ENCODE data around the gene ZNF470. TPM values are rescaled to one million over a fixed set of nuclear protein-coding genes. Genes with fewer than 3 reads are reported as not detected.

ZNF470 gene
- total RNA-seq, 2 donors from 2014 or later: 6.7 to 8.1 TPM

DNA sequence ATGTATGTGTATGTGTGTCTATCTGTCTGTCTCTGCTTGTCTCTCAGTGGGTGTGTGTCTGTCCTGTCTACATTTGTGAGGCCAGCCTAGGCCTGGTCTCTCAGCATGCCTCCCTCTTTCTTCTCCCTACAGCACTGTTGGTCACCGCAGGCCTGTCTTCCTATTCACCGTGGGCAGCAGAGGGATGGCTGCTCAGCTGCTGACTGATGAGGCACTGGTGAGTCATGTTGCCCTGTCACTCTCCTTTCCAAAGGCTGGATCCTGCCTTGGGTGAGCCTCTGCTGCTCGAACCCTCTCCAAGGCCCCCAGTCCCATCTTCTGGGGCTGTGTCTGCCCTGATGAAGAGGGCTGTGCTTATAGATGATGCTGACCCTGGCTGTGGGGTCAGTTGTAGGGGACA lies 34.1 kb downstream of the ZNF470 start:
- Mint-ChIP-seq H3K4me1 (no peaks in the 10 kb centered on the region), H3K9me3 (peaks cover 47% of the 10 kb centered on the region), H3K27me3 (ENCODE audit: insufficient read depth) (no peaks in the 10 kb centered on the region), H3K4me3 (no peak overlapping the region), H3K27ac (no peak overlapping the region), H3K36me3 (ENCODE audit: low read depth) (peaks cover 79% of the 10 kb centered on the region)
- Histone ChIP-seq H3K4me3 (ENCODE audit: low read length) (no peak overlapping the region), H3K27me3 (ENCODE audit: control insufficient read depth, insufficient read depth, low read length, poor library complexity, severe bottlenecking) (no peaks in the 10 kb centered on the region), H3K27ac (ENCODE audit: low read depth, low read length) (no peak overlapping the region), H3K4me1 (ENCODE audit: control insufficient read depth, insufficient read depth, low read length) (no peaks in the 10 kb centered on the region), H3K9me3 (ENCODE audit: control insufficient read depth, low read length) (peaks cover 57% of the 10 kb centered on the region), H3K9ac (ENCODE audit: extremely low read depth, low read length, poor library complexity, severe bottlenecking) (no peak overlapping the region), H3K36me3 (ENCODE audit: control insufficient read depth, insufficient read depth, low read length) (peaks cover 49% of the 10 kb centered on the region)
- no peak for DNase-seq
- WGBS, 2 experiments (ENCODE audit: insufficient coverage in 1 of 2, insufficient read length in 1 of 2): 96% methylated on average over 3 of the region's 3 CpGs; no CpG with 5 or more reads in 1 of the 2 experiments
- TF ChIP-seq CTCF (conservative IDR thresholded peaks at IDR 0.05): no peak

DNA sequence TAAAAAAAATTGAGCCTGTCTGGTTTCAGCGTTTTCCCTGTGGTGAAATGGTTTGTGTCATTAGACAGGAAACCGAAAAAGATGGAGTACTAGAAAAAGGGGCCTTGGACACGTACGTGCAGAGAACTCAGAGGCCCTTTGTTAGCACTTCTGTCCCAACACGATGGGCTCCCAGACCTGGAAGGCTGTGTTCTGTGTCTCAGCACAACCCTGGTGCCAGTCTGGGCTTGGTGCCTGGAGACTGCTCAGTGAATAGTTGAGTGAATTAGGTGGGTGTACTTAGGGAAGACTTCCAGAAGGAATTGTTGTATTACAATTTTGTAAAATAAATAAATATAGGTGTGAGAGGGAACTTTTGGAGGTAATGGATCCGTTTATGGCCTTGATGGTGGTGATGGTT lies 36.6 kb downstream of the ZNF470 start:
- Mint-ChIP-seq H3K4me1 (no peaks in the 10 kb centered on the region), H3K4me3 (no peak overlapping the region), H3K27me3 (ENCODE audit: insufficient read depth) (no peaks in the 10 kb centered on the region), H3K27ac (no peak overlapping the region), H3K36me3 (ENCODE audit: low read depth) (peaks cover 80% of the 10 kb centered on the region), H3K9me3 (peaks cover 65% of the 10 kb centered on the region)
- Histone ChIP-seq H3K27ac (ENCODE audit: low read depth, low read length) (no peak overlapping the region), H3K9me3 (ENCODE audit: control insufficient read depth, low read length) (peaks cover 69% of the 10 kb centered on the region), H3K9ac (ENCODE audit: extremely low read depth, low read length, poor library complexity, severe bottlenecking) (no peak overlapping the region), H3K4me1 (ENCODE audit: control insufficient read depth, insufficient read depth, low read length) (no peaks in the 10 kb centered on the region), H3K27me3 (ENCODE audit: control insufficient read depth, insufficient read depth, low read length, poor library complexity, severe bottlenecking) (no peaks in the 10 kb centered on the region), H3K4me3 (ENCODE audit: low read length) (no peak overlapping the region), H3K36me3 (ENCODE audit: control insufficient read depth, insufficient read depth, low read length) (peaks cover 43% of the 10 kb centered on the region)
- 68 to 75% methylated on average over 5 to 6 of the region's 6 CpGs for WGBS, 2 experiments (ENCODE audit: insufficient coverage in 1 of 2, insufficient read length in 1 of 2)
- no peak for TF ChIP-seq CTCF (conservative IDR thresholded peaks at IDR 0.05)
- no peak for DNase-seq

DNA sequence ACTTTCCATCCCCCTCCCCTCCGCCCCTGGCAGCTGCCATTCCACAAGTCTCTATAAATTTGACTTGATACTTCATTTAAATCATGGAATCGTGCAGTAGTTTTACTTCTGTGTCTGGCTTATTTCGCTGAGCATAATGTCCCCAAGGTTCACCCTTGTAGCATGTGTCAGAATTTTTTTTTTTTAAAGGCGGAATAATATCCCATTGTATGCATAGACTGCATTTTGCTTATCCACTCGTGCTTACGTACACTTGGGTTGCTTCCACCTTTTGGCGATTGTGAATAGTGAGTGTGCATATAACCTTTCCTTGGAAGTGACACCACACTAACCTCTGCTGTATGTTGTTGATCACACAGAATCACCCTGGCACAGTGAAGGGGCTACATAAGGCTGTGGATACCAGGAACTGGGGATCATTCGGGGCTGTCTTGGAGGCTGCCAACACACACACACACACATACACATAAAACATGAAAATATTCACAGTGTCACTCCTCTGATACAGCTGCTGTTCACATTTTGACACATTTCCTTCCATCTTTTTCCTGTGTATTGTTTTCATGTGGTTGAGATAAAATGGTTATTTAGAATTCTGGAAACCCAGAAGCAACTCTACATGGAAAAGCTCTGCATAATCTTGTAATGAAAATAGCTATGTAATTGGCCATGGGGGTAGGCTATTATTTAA lies 41.2 kb downstream of the ZNF470 start:
- peaks cover 83% of the 10 kb centered on the region for H3K9me3 Mint-ChIP-seq

More for the DNA sequence above, 41.2 kb downstream of the ZNF470 start:
- Histone ChIP-seq H3K9ac (ENCODE audit: extremely low read depth, low read length, poor library complexity, severe bottlenecking) (no peak overlapping the region), H3K4me1 (ENCODE audit: control insufficient read depth, insufficient read depth, low read length) (no peaks in the 10 kb centered on the region), H3K4me3 (ENCODE audit: low read length) (no peak overlapping the region), H3K36me3 (ENCODE audit: control insufficient read depth, insufficient read depth, low read length) (peaks cover 29% of the 10 kb centered on the region), H3K27me3 (ENCODE audit: control insufficient read depth, insufficient read depth, low read length, poor library complexity, severe bottlenecking) (no peaks in the 10 kb centered on the region), H3K27ac (ENCODE audit: low read depth, low read length) (no peak overlapping the region), H3K9me3 (ENCODE audit: control insufficient read depth, low read length) (peaks cover 87% of the 10 kb centered on the region)
- H3K27me3 Mint-ChIP-seq (ENCODE audit: insufficient read depth): no peaks in the 10 kb centered on the region
- no peaks in the 10 kb centered on the region for H3K4me1 Mint-ChIP-seq
- TF ChIP-seq CTCF (conservative IDR thresholded peaks at IDR 0.05): no peak
- no peak for DNase-seq
- no peak overlapping the region for H3K4me3 Mint-ChIP-seq
- H3K27ac Mint-ChIP-seq: no peak overlapping the region
- peaks cover 79% of the 10 kb centered on the region for H3K36me3 Mint-ChIP-seq (ENCODE audit: low read depth)
- WGBS, 2 experiments (ENCODE audit: insufficient coverage in 1 of 2, insufficient read length in 1 of 2): 94% methylated on average over 7 to 8 of the region's 8 CpGs

Data from endodermal cell (in vitro differentiated cells).